HG03064 (cell line): ENCODE results near the gene MGLL.
A peak's percentile ranks its signal among the peaks of the same experiment; 100 is the strongest.

Source experiments
- ATAC-seq: cut with Tn5 transposase; IDR thresholded peaks from one replicate; pipeline ENCODE4 v1.9.1; 2021; ENCODE audit warnings: low read depth; ENCODE audit not compliant: unreplicated experiment

Gene MGLL

GRCh38 chr3:127815001-127815400 lies 7.3 kb downstream of the MGLL start:
- no peak for ATAC-seq

- no peak for ATAC-seq
Observed at GRCh38 chr3:127814325-127814781, 8.0 kb downstream of the MGLL start.

- no peak for ATAC-seq
Observed at GRCh38 chr3:127812151-127812550, 10.2 kb downstream of the MGLL start.

- no peak for ATAC-seq
Observed at GRCh38 chr3:127811717-127812116, 10.6 kb downstream of the MGLL start.

GRCh38 chr3:127809611-127810010 lies 12.7 kb downstream of the MGLL start:
- no peak for ATAC-seq

GRCh38 chr3:127809211-127809610 lies 13.1 kb downstream of the MGLL start:
- ATAC-seq: no peak

GRCh38 chr3:127808197-127808596 lies 14.1 kb downstream of the MGLL start:
- ATAC-seq: peak; percentile 51

- ATAC-seq: no peak
Observed at GRCh38 chr3:127805026-127805753, 17.1 kb downstream of the MGLL start.

GRCh38 chr3:127804141-127804540 lies 18.2 kb downstream of the MGLL start:
- no peak for ATAC-seq

GRCh38 chr3:127803619-127804018 lies 18.7 kb downstream of the MGLL start:
- ATAC-seq: no peak

- no peak for ATAC-seq
Observed at GRCh38 chr3:127802606-127803005, 19.7 kb downstream of the MGLL start.

- no peak for ATAC-seq
Observed at GRCh38 chr3:127801731-127802313, 20.5 kb downstream of the MGLL start.

GRCh38 chr3:127800508-127800907 lies 21.8 kb downstream of the MGLL start:
- ATAC-seq: peak; percentile 82

- no peak for ATAC-seq
Observed at GRCh38 chr3:127799476-127800222, 22.7 kb downstream of the MGLL start.

- ATAC-seq: no peak
Observed at GRCh38 chr3:127798716-127799115, 23.6 kb downstream of the MGLL start.

- ATAC-seq: no peak
Observed at GRCh38 chr3:127796831-127797150, 25.5 kb downstream of the MGLL start.

GRCh38 chr3:127796045-127796830 lies 26.1 kb downstream of the MGLL start:
- ATAC-seq: no peak

GRCh38 chr3:127794972-127795371 lies 27.3 kb downstream of the MGLL start:
- ATAC-seq: no peak

- no peak for ATAC-seq
Observed at GRCh38 chr3:127794402-127794801, 27.9 kb downstream of the MGLL start.

- no peak for ATAC-seq
Observed at GRCh38 chr3:127792541-127793292, 29.6 kb downstream of the MGLL start.
